HUES6 (cell line): ENCODE data around the gene RHOC.

ENCODE experiments used
- H3K27ac ChIP-seq: 2 replicates; pipeline ENCODE4 v1.7.0; 2013; ENCODE audit warnings: low read depth, mild to moderate bottlenecking, low read length, inconsistent platforms
- H3K27me3 ChIP-seq: 2 replicates; pipeline ENCODE4 v1.6.1; 2013; ENCODE audit warnings: low read length; ENCODE audit not compliant: control insufficient read depth, insufficient read depth
- H3K36me3 ChIP-seq: 2 replicates; pipeline ENCODE4 v1.6.1; 2013; ENCODE audit warnings: low read length; ENCODE audit not compliant: control insufficient read depth, insufficient read depth
- H3K4me1 ChIP-seq: 2 replicates; pipeline ENCODE4 v1.6.1; 2013; ENCODE audit warnings: low read length; ENCODE audit not compliant: control insufficient read depth, insufficient read depth
- H3K4me3 ChIP-seq: 2 replicates; pipeline ENCODE4 v1.5.1; 2013; ENCODE audit warnings: low read depth, low read length
- H3K9ac ChIP-seq: one replicate; pipeline ENCODE4 v1.6.1; 2013; ENCODE audit warnings: mild to moderate bottlenecking, low read length
- H3K9me3 ChIP-seq: 2 replicates; pipeline ENCODE4 v1.6.1; 2013; ENCODE audit warnings: low read depth, low read length; ENCODE audit not compliant: control insufficient read depth, insufficient read depth

RHOC gene

DNA sequence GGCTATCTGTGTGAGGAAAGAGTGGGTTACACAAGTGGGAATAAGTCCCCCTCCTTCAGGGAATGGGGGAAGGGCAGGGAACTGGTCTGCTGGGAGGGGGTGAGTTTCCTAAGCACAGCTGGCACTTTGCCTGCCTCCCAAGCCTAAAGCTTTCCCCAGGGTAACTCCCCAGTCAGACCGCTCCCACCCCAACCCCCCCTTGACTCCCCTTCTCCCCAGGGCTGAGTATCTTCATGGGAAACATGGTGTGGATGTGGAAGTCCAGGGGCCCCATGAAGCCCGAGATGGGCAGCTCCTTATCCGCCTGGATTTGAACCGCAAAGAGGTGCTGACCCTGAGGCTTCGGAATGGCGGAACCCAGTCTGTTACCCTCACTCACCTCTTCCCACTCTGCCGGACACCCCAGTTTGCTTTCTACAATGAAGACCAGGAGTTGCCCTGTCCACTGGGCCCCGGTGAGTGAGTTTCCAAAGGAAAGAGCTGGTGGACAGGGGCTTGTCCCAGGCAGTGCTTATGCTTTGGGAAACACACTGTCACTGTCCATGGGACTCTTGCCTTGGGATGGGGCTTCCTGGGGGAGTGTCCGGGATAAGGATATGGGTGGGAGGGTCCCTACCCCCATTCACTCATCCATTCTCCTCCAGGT, 17.6 kb downstream of the RHOC start:
- Histone ChIP-seq H3K27ac (no peak overlapping the region), H3K9ac (no peak overlapping the region), H3K9me3 (no peaks in the 10 kb centered on the region), H3K27me3 (no peaks in the 10 kb centered on the region), H3K4me1 (peaks cover 3% of the 10 kb centered on the region; the same call in 1 of the 2 replicates), H3K4me3 (no peak overlapping the region), H3K36me3 (peaks cover 24% of the 10 kb centered on the region)

DNA sequence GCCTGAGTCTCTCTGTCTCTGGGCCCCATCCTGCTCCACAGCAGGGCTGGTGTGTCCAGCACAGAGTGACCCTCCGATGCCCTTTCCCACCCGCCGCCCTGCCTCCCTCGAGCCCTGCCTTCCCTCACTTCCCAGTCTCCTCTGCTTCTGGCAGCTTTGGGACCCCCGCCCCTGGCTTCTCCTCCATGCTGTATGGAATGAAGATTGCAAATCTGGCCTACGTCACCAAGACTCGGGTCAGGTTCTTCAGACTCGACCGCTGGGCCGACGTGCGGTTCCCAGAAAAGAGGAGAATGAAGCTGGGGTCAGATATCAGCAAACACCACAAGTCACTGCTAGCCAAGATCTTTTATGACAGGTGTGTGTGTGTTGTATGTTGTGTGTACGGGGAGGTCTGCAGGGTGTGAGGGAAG, 18.1 kb downstream of the RHOC start:
- H3K36me3 ChIP-seq: peaks cover 19% of the 10 kb centered on the region
- H3K4me3 ChIP-seq: no peak overlapping the region
- H3K9me3 ChIP-seq: no peaks in the 10 kb centered on the region
- no peaks in the 10 kb centered on the region for H3K27me3 ChIP-seq
- H3K9ac ChIP-seq: no peak overlapping the region
- H3K4me1 ChIP-seq: peaks cover 3% of the 10 kb centered on the region; the same call in 1 of the 2 replicates
- no peak overlapping the region for H3K27ac ChIP-seq

DNA sequence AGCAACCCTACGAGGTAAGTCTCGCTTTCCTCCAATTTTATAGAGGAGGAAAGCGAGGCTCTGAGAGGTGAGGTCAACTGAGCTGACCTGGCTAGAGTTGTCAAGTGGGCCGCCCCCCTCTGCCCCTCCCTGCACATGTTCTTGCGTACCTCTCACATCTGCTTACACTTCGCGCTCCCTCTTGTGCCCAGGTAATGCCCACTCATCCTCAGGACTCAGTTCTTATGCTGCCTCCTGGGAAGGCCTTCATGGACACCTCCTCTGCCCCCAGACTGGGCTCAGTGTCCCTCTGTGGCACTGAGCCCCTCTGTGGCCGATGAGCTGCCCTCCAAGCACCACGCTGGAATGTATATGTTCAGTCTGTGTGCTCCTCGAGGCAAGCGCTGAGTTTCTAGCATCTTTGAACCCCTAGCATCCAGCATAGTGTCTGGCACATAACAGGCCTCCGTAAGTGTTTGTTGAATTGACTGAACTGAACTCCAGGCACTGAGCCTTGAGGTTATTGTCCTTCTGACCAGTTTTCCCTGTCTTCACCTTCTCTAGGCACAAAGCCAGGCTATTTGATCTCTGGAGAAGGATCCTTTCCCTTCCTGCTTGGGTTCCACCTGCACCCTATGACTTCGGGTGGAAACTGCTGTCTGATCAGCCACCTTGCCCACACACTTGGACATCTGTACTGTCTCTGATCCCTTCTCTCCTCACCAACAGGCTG, 19.0 kb downstream of the RHOC start:
- no peak overlapping the region for H3K4me3 ChIP-seq
- no peak overlapping the region for H3K9ac ChIP-seq
- H3K36me3 ChIP-seq: peaks cover 15% of the 10 kb centered on the region; the same call in 1 of the 2 replicates
- peaks cover 3% of the 10 kb centered on the region; the same call in 1 of the 2 replicates for H3K4me1 ChIP-seq
- no peaks in the 10 kb centered on the region for H3K9me3 ChIP-seq
- no peaks in the 10 kb centered on the region for H3K27me3 ChIP-seq
- no peak overlapping the region for H3K27ac ChIP-seq

DNA sequence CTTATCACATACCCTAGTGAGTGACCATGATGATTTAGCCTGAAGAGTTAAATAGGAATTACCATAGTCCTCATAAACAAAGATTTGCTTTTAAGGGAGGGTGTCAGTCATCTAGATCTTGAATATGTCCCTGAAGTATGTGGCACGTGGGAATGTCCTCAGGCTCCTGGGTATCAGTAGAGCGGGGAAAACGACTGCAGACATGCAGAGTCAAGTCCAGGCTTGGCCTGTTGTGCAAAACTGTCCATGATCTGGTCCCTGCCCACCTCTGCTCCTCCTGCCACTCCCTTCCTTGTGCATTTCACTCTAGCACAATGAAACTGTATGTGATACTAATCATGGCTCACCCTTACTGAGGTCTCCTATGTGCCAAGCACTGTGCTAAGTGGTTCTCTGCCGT, 19.6 kb downstream of the RHOC start:
- Histone ChIP-seq H3K36me3 (peaks cover 10% of the 10 kb centered on the region; the same call in 1 of the 2 replicates), H3K27ac (no peak overlapping the region), H3K9me3 (no peaks in the 10 kb centered on the region), H3K9ac (no peak overlapping the region), H3K4me3 (no peak overlapping the region), H3K4me1 (peaks cover 3% of the 10 kb centered on the region; the same call in 1 of the 2 replicates), H3K27me3 (no peaks in the 10 kb centered on the region)

DNA sequence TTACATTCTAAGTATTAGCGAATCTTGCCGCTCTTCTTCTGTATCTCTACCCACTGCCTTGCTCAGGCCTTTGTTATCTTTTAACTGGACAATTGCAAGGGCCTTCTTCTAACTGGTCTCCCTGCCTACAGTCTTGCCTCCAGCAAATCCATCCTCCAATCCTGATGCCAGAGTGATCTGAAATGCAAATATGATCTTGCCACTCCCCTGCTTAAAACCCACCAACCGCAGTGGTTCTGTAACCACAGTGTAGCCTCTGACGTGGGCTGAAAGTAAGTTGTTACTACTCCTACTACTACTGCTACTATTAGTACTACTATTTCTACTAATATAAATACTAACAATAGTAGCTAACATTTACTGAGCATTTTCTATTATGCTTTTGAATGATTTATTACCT, 20.1 kb downstream of the RHOC start:
- Histone ChIP-seq H3K4me1 (peaks cover 3% of the 10 kb centered on the region; the same call in 1 of the 2 replicates), H3K27ac (no peak overlapping the region), H3K9ac (no peak overlapping the region), H3K36me3 (peaks cover 5% of the 10 kb centered on the region; the same call in 1 of the 2 replicates), H3K27me3 (no peaks in the 10 kb centered on the region), H3K4me3 (no peak overlapping the region), H3K9me3 (no peaks in the 10 kb centered on the region)

DNA sequence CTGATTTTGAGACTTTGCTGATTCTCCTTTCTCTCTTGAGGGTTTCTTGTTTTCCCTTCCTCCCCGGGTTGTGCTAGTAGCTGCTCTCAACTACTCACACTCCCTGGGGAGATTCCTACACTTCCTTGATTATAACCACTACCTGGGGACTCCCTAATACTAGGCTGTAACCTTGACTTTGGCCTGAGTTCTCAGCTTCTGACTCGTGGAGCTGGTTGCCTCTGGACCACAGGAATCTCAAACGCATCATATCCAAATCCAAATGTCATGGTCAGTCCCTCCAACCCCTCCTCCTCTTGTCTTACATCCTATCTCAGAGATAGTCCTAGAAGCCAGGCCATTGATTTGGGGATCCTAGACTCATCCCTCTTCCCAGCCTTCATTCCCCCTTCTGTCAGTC, 20.5 kb downstream of the RHOC start:
- Histone ChIP-seq H3K4me1 (peaks cover 3% of the 10 kb centered on the region; the same call in 1 of the 2 replicates), H3K4me3 (no peak overlapping the region), H3K9me3 (no peaks in the 10 kb centered on the region), H3K27ac (no peak overlapping the region), H3K27me3 (no peaks in the 10 kb centered on the region), H3K9ac (no peak overlapping the region), H3K36me3 (peaks cover 1% of the 10 kb centered on the region; the same call in 1 of the 2 replicates)

DNA sequence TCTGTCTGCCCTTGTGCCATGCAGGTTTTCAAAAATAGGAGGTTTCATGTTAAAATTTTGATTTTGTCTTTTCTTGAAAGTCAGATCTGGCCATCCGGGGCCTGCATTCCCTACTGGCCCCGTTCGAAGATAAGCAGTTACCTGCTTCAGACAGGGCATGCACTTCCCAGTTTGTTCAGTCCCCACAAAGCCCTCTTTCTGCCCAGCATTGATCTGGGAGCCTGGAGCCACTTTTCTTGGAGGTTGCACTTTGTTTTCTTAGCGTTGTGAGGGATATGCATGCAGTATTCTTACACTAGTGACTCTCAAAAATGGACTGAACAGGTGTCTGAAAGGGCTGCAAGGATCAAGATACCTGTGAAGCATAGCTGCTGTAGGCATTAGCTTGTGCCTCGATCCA, 21.0 kb downstream of the RHOC start:
- peaks cover 3% of the 10 kb centered on the region; the same call in 1 of the 2 replicates for H3K4me1 ChIP-seq
- no peaks in the 10 kb centered on the region for H3K27me3 ChIP-seq
- no peak overlapping the region for H3K27ac ChIP-seq
- no peak overlapping the region for H3K9ac ChIP-seq
- H3K4me3 ChIP-seq: no peak overlapping the region
- no peaks in the 10 kb centered on the region for H3K36me3 ChIP-seq
- H3K9me3 ChIP-seq: no peaks in the 10 kb centered on the region

DNA sequence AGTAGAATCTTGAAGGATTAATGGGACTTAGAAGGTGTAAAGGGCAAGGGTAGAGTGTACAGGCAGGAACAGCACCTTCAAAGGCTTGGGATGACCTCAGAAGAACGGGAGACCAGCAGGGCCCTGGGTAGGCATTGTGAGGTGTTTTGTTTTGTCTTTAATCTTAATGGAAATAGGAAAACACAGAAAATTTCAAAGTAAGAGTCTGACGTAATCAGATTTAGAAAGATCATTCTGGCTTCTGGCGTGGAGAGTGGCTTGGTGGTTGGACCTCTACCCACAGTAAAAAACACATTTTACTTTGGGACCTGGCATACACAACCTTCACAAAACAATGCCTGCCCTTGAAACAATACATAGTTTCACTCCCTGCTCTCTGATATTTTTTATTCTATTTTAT, 28.3 kb downstream of the RHOC start:
- Histone ChIP-seq H3K36me3 (no peaks in the 10 kb centered on the region), H3K27me3 (peaks cover 24% of the 10 kb centered on the region), H3K9me3 (no peaks in the 10 kb centered on the region), H3K27ac (no peak overlapping the region), H3K4me3 (no peak overlapping the region), H3K9ac (no peak overlapping the region), H3K4me1 (peaks cover 14% of the 10 kb centered on the region)

DNA sequence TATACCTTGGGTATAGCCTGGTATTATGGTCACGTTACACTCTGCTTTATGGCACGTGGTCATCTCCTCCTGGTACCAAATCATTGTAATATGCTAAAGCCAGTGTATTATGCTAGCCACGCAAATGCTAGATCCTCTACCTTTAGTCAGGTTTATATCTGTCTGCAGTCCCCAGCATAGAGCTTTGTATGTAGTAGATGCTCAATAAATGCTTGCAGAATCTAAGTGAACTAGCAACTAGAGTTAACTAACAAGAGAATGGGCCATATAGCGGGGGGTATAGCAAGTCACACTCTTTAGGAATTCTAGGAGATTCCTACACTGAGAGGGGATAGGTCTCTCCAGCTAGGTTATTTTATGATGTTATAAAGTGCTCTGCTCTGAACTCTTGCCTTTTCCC, 29.4 kb downstream of the RHOC start:
- Histone ChIP-seq H3K27me3 (peaks cover 24% of the 10 kb centered on the region), H3K9ac (no peak overlapping the region), H3K9me3 (no peaks in the 10 kb centered on the region), H3K36me3 (no peaks in the 10 kb centered on the region), H3K27ac (no peak overlapping the region), H3K4me1 (peaks cover 20% of the 10 kb centered on the region), H3K4me3 (no peak overlapping the region)

DNA sequence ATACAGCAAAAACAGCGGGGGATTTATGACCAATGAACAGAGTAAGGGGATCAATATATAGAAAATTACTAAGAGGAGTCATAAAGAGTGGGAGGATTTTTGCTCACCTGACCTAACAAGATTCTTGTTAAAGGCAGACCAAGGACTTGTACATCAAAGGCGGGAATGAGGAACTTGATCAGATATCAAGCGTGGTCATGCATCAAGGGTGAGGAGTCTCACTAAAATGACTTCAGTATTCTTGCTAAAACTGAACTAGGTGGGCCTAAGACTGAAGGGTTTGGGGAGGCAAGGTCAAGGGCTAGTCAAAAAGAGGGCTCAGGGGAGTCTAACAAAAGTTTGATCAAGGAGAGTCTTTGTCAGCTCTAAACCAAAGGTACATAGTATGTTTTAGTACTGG, 30.4 kb downstream of the RHOC start:
- Histone ChIP-seq H3K9ac (no peak overlapping the region), H3K27me3 (peaks cover 24% of the 10 kb centered on the region), H3K9me3 (no peaks in the 10 kb centered on the region), H3K4me1 (peaks cover 30% of the 10 kb centered on the region), H3K36me3 (peaks cover 4% of the 10 kb centered on the region), H3K4me3 (no peak overlapping the region), H3K27ac (no peak overlapping the region)

DNA sequence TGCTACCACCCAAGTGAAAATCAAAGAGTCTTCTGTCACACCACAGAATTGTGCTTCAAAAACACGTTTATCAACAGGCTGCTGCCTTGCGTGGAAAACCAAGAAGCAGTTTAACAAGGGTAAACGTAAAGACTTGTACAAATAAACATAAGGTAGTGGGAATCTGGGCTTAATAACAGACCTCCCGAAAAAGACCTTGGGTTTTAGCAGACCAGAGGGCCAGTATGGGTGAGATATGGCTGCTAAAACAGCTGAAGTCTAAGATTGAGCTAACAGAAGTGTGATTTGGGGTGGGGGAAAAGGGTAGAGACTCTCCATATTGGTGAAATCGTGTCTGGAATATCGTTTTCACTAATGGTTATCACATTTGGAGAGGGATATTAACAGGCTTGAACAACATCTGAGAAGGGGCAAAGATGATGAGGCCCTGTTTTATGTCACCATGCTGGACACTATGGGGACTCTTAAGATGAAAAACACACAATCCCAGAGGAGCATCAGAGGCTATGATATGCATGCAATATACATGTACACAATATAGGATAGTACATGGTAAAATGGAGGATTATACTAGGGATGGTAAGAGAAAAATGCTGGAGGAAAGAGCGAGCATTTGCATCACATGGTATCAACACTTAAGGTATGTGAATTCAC, 31.1 kb downstream of the RHOC start:
- H3K4me1 ChIP-seq: peaks cover 36% of the 10 kb centered on the region
- peaks cover 9% of the 10 kb centered on the region for H3K36me3 ChIP-seq
- H3K9me3 ChIP-seq: no peaks in the 10 kb centered on the region
- H3K9ac ChIP-seq: peak overlapping the region; percentile 89
- H3K27me3 ChIP-seq: peaks cover 24% of the 10 kb centered on the region
- H3K27ac ChIP-seq: no peak overlapping the region
- peak overlapping the region; percentile 88 for H3K4me3 ChIP-seq
